22Rv1 (cell line): ENCODE data around the gene TAF1D.

Experiments used
- ZFX ChIP-seq: fragments of 450-650 bp; IDR thresholded peaks from 2 replicates; pipeline ENCODE4 v1.6.1; 2017; ENCODE audit warnings: antibody characterized with exemption, borderline replicate concordance
- TF ChIP-seq, protein P1 (sequence below): fragments of 450-650 bp; IDR thresholded peaks from 2 replicates; pipeline ENCODE4 v1.5.1; 2017; ENCODE audit warnings: mild to moderate bottlenecking

DNA sequence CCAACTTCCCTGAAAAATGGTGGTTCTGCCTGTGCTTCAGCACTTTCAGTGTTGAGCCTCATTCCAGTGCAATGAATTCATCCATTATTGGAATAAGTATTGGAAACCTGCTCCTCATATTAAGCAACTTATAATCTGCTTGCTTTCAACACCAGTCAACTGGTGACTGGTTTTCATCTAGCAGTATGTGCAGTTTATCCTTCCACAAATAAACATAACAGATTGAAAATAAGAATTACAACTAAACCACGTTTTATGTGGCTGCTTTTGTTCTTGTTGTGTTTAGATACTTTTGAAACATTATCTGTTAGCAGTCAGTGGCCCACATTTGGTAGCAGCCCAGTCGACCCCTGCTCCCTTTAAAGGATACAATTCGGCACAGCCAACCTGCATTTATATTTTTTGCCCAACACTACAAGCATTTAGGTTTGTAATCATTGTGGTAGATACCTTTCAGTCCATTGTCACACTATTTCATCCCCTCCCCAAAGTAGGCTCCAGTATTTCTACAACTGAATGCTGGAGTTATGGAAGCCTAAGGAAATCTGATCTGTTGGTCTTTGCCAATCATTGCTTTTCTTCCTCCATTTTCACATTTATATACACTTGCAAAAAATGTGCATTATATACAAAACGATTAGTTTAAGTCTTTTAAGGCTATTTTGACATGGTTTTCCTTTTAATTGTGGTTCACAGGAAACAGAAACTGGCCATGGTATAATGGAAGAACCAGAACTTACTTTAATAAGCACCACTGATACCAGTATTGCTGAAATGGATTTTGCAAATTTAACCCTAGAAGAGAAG lies 13.1 kb downstream of the TAF1D start:
- TF ChIP-seq, protein P1, sequence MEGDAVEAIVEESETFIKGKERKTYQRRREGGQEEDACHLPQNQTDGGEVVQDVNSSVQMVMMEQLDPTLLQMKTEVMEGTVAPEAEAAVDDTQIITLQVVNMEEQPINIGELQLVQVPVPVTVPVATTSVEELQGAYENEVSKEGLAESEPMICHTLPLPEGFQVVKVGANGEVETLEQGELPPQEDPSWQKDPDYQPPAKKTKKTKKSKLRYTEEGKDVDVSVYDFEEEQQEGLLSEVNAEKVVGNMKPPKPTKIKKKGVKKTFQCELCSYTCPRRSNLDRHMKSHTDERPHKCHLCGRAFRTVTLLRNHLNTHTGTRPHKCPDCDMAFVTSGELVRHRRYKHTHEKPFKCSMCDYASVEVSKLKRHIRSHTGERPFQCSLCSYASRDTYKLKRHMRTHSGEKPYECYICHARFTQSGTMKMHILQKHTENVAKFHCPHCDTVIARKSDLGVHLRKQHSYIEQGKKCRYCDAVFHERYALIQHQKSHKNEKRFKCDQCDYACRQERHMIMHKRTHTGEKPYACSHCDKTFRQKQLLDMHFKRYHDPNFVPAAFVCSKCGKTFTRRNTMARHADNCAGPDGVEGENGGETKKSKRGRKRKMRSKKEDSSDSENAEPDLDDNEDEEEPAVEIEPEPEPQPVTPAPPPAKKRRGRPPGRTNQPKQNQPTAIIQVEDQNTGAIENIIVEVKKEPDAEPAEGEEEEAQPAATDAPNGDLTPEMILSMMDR = no peak
- no peak for TF ChIP-seq ZFX
